Measurements from ENCODE around the gene AGBL4. TPM values are rescaled to one million over a fixed set of nuclear protein-coding genes. Genes with fewer than 3 reads are reported as not detected.

Gene AGBL4
- polyA plus RNA-seq, 3 donors = 0.05 TPM; not detected in 2

GRCh38 chr1:48765335-48765734 is 1258.4 kb downstream of the AGBL4 start:
- H3K4me1 Mint-ChIP-seq = peaks cover 13% of the 10 kb centered on the region
- Histone ChIP-seq H3K27ac (ENCODE audit: low read depth in 1 of 2, low read length in 2 of 2) (no peak overlapping the region), H3K9ac (ENCODE audit: insufficient read depth, low read length, poor library complexity, severe bottlenecking) (no peak overlapping the region), H2AFZ (ENCODE audit: insufficient read depth, low read depth, low read length, poor library complexity, severe bottlenecking) (no peak overlapping the region), H3K27me3 (ENCODE audit: control insufficient read depth in 2 of 2, insufficient read depth in 2 of 2, low read length in 2 of 2) (no peaks in the 10 kb centered on the region), H3K79me2 (ENCODE audit: insufficient read depth, low read length) (no peaks in the 10 kb centered on the region), H3K4me3 (replicated peaks in 1 of 3; ENCODE audit: low read depth in 2 of 3, low read length in 3 of 3) (no peak overlapping the region), H3K36me3 (replicated peaks in 1 of 2; ENCODE audit: control insufficient read depth in 1 of 2, insufficient read depth in 2 of 2, low read length in 2 of 2) (no peaks in the 10 kb centered on the region), H3K9me3 (replicated peaks in 1 of 2; ENCODE audit: control insufficient read depth in 1 of 2, insufficient read depth in 1 of 2, low read length in 2 of 2) (peaks cover 5 to 7% of the 10 kb centered on the region in 2 donors), H3K4me2 (replicated peaks; ENCODE audit: extremely low read depth, low read length, poor library complexity, severe bottlenecking) (no peak overlapping the region), H3K4me1 (ENCODE audit: control insufficient read depth in 1 of 2, insufficient read depth in 2 of 2, low read length in 2 of 2) (peaks cover 5 to 6% of the 10 kb centered on the region in 2 donors), H4K20me1 (ENCODE audit: insufficient read depth, low read length) (no peaks in the 10 kb centered on the region)
- peaks cover 0 to 7% of the 10 kb centered on the region in 2 donors for H3K36me3 Mint-ChIP-seq
- H3K4me3 Mint-ChIP-seq = no peak overlapping the region
- no peak overlapping the region for H3K27ac Mint-ChIP-seq
- no CpG with 5 or more reads among the region's 1 CpG for WGBS (ENCODE audit: insufficient coverage)
- DNase-seq = no peak
- TF ChIP-seq, protein P1, sequence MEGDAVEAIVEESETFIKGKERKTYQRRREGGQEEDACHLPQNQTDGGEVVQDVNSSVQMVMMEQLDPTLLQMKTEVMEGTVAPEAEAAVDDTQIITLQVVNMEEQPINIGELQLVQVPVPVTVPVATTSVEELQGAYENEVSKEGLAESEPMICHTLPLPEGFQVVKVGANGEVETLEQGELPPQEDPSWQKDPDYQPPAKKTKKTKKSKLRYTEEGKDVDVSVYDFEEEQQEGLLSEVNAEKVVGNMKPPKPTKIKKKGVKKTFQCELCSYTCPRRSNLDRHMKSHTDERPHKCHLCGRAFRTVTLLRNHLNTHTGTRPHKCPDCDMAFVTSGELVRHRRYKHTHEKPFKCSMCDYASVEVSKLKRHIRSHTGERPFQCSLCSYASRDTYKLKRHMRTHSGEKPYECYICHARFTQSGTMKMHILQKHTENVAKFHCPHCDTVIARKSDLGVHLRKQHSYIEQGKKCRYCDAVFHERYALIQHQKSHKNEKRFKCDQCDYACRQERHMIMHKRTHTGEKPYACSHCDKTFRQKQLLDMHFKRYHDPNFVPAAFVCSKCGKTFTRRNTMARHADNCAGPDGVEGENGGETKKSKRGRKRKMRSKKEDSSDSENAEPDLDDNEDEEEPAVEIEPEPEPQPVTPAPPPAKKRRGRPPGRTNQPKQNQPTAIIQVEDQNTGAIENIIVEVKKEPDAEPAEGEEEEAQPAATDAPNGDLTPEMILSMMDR (IDR thresholded peaks at IDR 0.05) = no peak
- intact Hi-C loops (cut with micrococcal nuclease) = no loop called here
- peaks cover 3 to 13% (median 6%) of the 10 kb centered on the region in 7 donors for H3K9me3 Mint-ChIP-seq
- H3K27me3 Mint-ChIP-seq (ENCODE audit: low read depth in 3 of 3) = no peaks in the 10 kb centered on the region

GRCh38 chr1:48761986-48762385 is 1261.8 kb downstream of the AGBL4 start:
- DNase-seq = no peak
- peaks cover 0 to 2% (median 0%) of the 10 kb centered on the region in 3 donors for H3K27me3 Mint-ChIP-seq (ENCODE audit: low read depth in 3 of 3)
- peaks cover 7 to 14% of the 10 kb centered on the region in 2 donors for H3K36me3 Mint-ChIP-seq
- Histone ChIP-seq H3K4me1 (ENCODE audit: control insufficient read depth in 1 of 2, insufficient read depth in 2 of 2, low read length in 2 of 2) (no peaks in the 10 kb centered on the region), H3K4me3 (replicated peaks in 1 of 3; ENCODE audit: low read depth in 2 of 3, low read length in 3 of 3) (no peak overlapping the region), H2AFZ (ENCODE audit: insufficient read depth, low read depth, low read length, poor library complexity, severe bottlenecking) (no peak overlapping the region), H3K36me3 (replicated peaks in 1 of 2; ENCODE audit: control insufficient read depth in 1 of 2, insufficient read depth in 2 of 2, low read length in 2 of 2) (no peaks in the 10 kb centered on the region), H3K9me3 (replicated peaks in 1 of 2; ENCODE audit: control insufficient read depth in 1 of 2, insufficient read depth in 1 of 2, low read length in 2 of 2) (no peaks in the 10 kb centered on the region), H3K9ac (ENCODE audit: insufficient read depth, low read length, poor library complexity, severe bottlenecking) (no peak overlapping the region), H3K79me2 (ENCODE audit: insufficient read depth, low read length) (no peaks in the 10 kb centered on the region), H3K27me3 (ENCODE audit: control insufficient read depth in 2 of 2, insufficient read depth in 2 of 2, low read length in 2 of 2) (no peaks in the 10 kb centered on the region), H4K20me1 (ENCODE audit: insufficient read depth, low read length) (no peaks in the 10 kb centered on the region), H3K27ac (ENCODE audit: low read depth in 1 of 2, low read length in 2 of 2) (no peak overlapping the region), H3K4me2 (replicated peaks; ENCODE audit: extremely low read depth, low read length, poor library complexity, severe bottlenecking) (no peak overlapping the region)
- H3K4me1 Mint-ChIP-seq = peaks cover 4% of the 10 kb centered on the region
- WGBS (ENCODE audit: insufficient coverage) = 95% methylated on average over 3 of the region's 7 CpGs
- intact Hi-C loops (cut with micrococcal nuclease) = no loop called here
- H3K4me3 Mint-ChIP-seq = no peak overlapping the region
- TF ChIP-seq, protein P1 (IDR thresholded peaks at IDR 0.05) = no peak
- H3K27ac Mint-ChIP-seq = no peak overlapping the region
- H3K9me3 Mint-ChIP-seq = no peaks in the 10 kb centered on the region
